ENCODE measurements around the gene NOP58.

- no peak for TF ChIP-seq EZH2phosphoT487 (IDR thresholded peaks at IDR 0.05; ENCODE audit: borderline replicate concordance, low read depth, low read length)
- TF ChIP-seq, protein P1, sequence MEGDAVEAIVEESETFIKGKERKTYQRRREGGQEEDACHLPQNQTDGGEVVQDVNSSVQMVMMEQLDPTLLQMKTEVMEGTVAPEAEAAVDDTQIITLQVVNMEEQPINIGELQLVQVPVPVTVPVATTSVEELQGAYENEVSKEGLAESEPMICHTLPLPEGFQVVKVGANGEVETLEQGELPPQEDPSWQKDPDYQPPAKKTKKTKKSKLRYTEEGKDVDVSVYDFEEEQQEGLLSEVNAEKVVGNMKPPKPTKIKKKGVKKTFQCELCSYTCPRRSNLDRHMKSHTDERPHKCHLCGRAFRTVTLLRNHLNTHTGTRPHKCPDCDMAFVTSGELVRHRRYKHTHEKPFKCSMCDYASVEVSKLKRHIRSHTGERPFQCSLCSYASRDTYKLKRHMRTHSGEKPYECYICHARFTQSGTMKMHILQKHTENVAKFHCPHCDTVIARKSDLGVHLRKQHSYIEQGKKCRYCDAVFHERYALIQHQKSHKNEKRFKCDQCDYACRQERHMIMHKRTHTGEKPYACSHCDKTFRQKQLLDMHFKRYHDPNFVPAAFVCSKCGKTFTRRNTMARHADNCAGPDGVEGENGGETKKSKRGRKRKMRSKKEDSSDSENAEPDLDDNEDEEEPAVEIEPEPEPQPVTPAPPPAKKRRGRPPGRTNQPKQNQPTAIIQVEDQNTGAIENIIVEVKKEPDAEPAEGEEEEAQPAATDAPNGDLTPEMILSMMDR (conservative IDR thresholded peaks at IDR 0.05; ENCODE audit: low read length), result no peak
These were observed 24.8 kb downstream of the NOP58 start for GRCh38 chr2:202290316-202290715.
